Kidney (tissue), 14 donors: ENCODE data around the gene RDH12. TPM values are rescaled to one million over a fixed set of nuclear protein-coding genes. Genes with fewer than 3 reads are reported as not detected.

ENCODE experiments used
- DNase-seq, 5 donors: peaks; one replicate each; pipeline ENCODE4 v3.0.0-alpha.2; 2013 to 2020
- FAIRE-seq: peaks from 2 replicates; lab custom pipeline; 2012; peaks lifted over from hg19 to GRCh38; lab: Jason Lieb, UNC
- H3K27ac ChIP-seq, 2 donors: one replicate each; pipeline ENCODE4 v1.7.0; 2013; ENCODE audit warnings: low read depth in 2 of 2, low read length in 2 of 2, inconsistent platforms in 1 of 2
- H3K27me3 ChIP-seq: one replicate; pipeline ENCODE4 v1.7.1; 2013; ENCODE audit warnings: low read length, inconsistent platforms; ENCODE audit not compliant: control insufficient read depth, insufficient read depth
- H3K36me3 ChIP-seq, 3 donors: one replicate each; pipeline versions ENCODE4 v1.7.0 to v1.7.1; 2013; ENCODE audit warnings: low read length in 3 of 3, control low read depth in 1 of 3, inconsistent platforms in 1 of 3; ENCODE audit not compliant: insufficient read depth in 3 of 3, control insufficient read depth in 2 of 3
- H3K4me1 ChIP-seq, 3 donors: one replicate each; pipeline versions ENCODE4 v1.7.0 to v1.7.1; 2013; ENCODE audit warnings: low read length in 3 of 3, inconsistent platforms in 1 of 3, low read depth in 1 of 3; ENCODE audit not compliant: control insufficient read depth in 2 of 3, insufficient read depth in 2 of 3
- H3K4me3 ChIP-seq, 3 donors: one replicate each; pipeline versions ENCODE4 v1.7.0 to v1.8.1; 2013; ENCODE audit warnings: low read length in 3 of 3, control low read depth in 1 of 3, inconsistent platforms in 1 of 3
- H3K9ac ChIP-seq, 3 donors: one replicate each; pipeline versions ENCODE4 v1.7.0 to v1.7.1; 2013; ENCODE audit warnings: low read length in 3 of 3, control low read depth in 1 of 3, inconsistent platforms in 1 of 3
- H3K9me3 ChIP-seq, 3 donors: one replicate each; pipeline versions ENCODE4 v1.7.0 to v1.7.1; 2013; ENCODE audit warnings: low read length in 3 of 3, control low read depth in 1 of 3, inconsistent platforms in 1 of 3; ENCODE audit not compliant: control insufficient read depth in 2 of 3, insufficient read depth in 1 of 3
- CTCF ChIP-seq: IDR thresholded peaks from 3 replicates; pipeline ENCODE4 v1.5.1; 2012; ENCODE audit warnings: mild to moderate bottlenecking, moderate library complexity, borderline replicate concordance; ENCODE audit not compliant: insufficient read depth; ENCODE audit errors: extremely low read depth
- intact Hi-C: fragments of 100-400 bp; cut with DNase I; formaldehyde crosslinking; loops from one replicate; pipeline ENCODE4 v1.11.1; 2022
- polyA plus RNA-seq: library from polyadenylated mRNA; stranded (reverse); fragments of 350-450 nt; fragmentation: Illumina TruSeq; extraction: RNeasy Lipid Tissue Mini Kit (QIAGEN cat#74804); gene quantifications from one replicate; pipeline ENCODE4 v1.2.3, GENCODE V29; 2014; ENCODE audit warnings: low read depth, low replicate concordance; ENCODE audit not compliant: insufficient read depth
- total RNA-seq: library from RNA; stranded (reverse); fragmentation: NEBNext Ultra II Directional; extraction: Animal tissue kit (Norgen Biotek cat#: 25700); gene quantifications from one replicate; pipeline ENCODE4 v1.2.1, GENCODE V29; 2021
- donor health status: control.
- donor health status: control.
- donor health status: control.
- donor health status: control.
- donor health status: control.
- donor health status: DM: yes; HTN: yes; CAD: no.
- donor health status: Normal renal cell carcinoma (clear cell type).

The RDH12 gene
- total and polyA plus RNA-seq, 2 donors from 2014 or later = 0.22 to 10.0 TPM

- Histone ChIP-seq H3K4me3 (no peak overlapping the region), H3K27me3 (no peaks in the 10 kb centered on the region), H3K27ac (no peak overlapping the region), H3K9me3 (no peaks in the 10 kb centered on the region), H3K9ac (no peak overlapping the region), H3K4me1 (no peaks in the 10 kb centered on the region), H3K36me3 (peaks cover 0 to 10% (median 0%) of the 10 kb centered on the region in 3 donors)
- no peak for FAIRE-seq
- intact Hi-C loops = no loop called here
- TF ChIP-seq CTCF = no peak
- DNase-seq = no peak
These were observed 25.7 kb downstream of the RDH12 start for GRCh38 chr14:67727361-67727760.

- Histone ChIP-seq H3K27ac (no peak overlapping the region), H3K4me1 (no peaks in the 10 kb centered on the region), H3K9me3 (no peaks in the 10 kb centered on the region), H3K4me3 (no peak overlapping the region), H3K9ac (no peak overlapping the region), H3K27me3 (no peaks in the 10 kb centered on the region), H3K36me3 (peaks cover 0 to 10% (median 0%) of the 10 kb centered on the region in 3 donors)
- DNase-seq = no peak
- no peak for TF ChIP-seq CTCF
- FAIRE-seq = no peak
- intact Hi-C loops = no loop called here
These were observed 26.6 kb downstream of the RDH12 start for GRCh38 chr14:67728258-67728657.

DNA sequence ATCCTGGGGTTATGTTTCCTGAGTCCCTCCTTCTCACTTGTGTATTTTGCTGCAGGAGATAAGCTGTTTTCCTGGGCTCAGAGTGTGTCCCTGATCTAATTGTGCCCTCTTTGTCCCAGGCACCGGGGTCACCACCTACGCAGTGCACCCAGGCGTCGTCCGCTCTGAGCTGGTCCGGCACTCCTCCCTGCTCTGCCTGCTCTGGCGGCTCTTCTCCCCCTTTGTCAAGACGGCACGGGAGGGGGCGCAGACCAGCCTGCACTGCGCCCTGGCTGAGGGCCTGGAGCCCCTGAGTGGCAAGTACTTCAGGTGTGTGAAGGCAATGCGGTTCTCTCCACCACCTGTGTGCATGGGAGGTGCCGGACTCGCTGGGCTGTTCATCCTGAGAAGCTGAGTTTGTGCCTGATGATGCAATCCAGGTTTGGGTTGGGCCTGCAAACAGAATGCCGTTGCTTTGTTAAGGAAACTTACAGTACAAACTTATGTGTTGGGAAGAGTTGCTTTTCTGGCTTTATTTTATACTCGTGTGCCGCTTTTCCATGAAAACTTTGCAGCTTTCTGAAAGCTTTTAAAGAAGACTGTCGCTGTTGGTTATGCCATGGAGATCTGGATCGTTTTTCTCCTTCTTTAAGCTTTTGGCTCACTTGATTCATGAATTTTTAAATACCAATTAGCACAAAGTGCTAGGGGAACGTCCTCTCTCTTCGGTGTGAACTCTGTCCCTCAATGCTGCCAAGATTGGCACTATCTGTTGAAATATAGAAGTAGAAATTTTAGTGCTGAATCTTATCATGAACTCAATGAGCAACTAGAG is 27.6 kb downstream of the RDH12 start:
- intact Hi-C loops = no loop called here
- no peaks in the 10 kb centered on the region for H3K4me1 ChIP-seq
- no peak overlapping the region for H3K9ac ChIP-seq
- no peak for FAIRE-seq
- H3K27ac ChIP-seq = no peak overlapping the region
- no peak overlapping the region for H3K4me3 ChIP-seq
- peak in 4 of 5 donors; percentile 19 to 59 (median 36) for DNase-seq
- no peaks in the 10 kb centered on the region for H3K9me3 ChIP-seq
- peaks cover 0 to 10% (median 0%) of the 10 kb centered on the region in 3 donors for H3K36me3 ChIP-seq
- no peak for TF ChIP-seq CTCF
- no peaks in the 10 kb centered on the region for H3K27me3 ChIP-seq

DNA sequence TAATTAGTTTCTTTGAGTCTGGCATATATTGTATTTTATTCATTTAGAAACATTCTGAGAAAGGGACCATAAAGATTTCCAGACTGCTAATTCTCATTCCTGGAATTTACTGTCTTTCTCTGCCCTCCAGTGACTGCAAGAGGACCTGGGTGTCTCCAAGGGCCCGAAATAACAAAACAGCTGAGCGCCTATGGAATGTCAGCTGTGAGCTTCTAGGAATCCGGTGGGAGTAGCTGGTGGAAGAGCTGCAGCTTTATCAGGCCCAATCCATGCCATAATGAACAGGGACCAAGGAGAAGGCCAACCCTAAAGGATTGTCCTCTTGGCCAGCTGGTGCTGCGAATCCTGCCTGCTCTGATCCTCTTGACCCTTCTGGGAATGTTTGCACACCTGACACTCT is 31.9 kb downstream of the RDH12 start:
- Histone ChIP-seq H3K27ac (no peak overlapping the region), H3K9me3 (no peaks in the 10 kb centered on the region), H3K4me3 (no peak overlapping the region), H3K9ac (no peak overlapping the region), H3K36me3 (no peaks in the 10 kb centered on the region), H3K4me1 (no peaks in the 10 kb centered on the region), H3K27me3 (no peaks in the 10 kb centered on the region)
- no peak for TF ChIP-seq CTCF
- FAIRE-seq (no peak), DNase-seq (peak in 4 of 5 donors; percentile 43 to 77 (median 60))
- intact Hi-C loops = no loop called here
